Measurements from ENCODE around the gene FMO5.
"Not testable (repeated sequence)": the region's sequence is repeated elsewhere in the genome, so short reads cannot be mapped to it uniquely, and the experiment has no call there.

FMO5 gene

GRCh38 chr1:147246910-147247655 is 21.9 kb upstream of the FMO5 start:
- no peaks in the 10 kb centered on the region for H3K9me3 ChIP-seq (ENCODE audit: control insufficient read depth in 1 of 2, low read length in 2 of 2)
- no peak overlapping the region for H3K27ac ChIP-seq (ENCODE audit: low read length)
- H3K4me1 ChIP-seq (ENCODE audit: control insufficient read depth in 1 of 2, insufficient read depth in 2 of 2, low read length in 2 of 2) = peaks cover 4 to 17% of the 10 kb centered on the region in 2 donors
- H3K4me3 ChIP-seq (ENCODE audit: low read depth in 1 of 2, low read length in 2 of 2) = no peak overlapping the region
- H3K36me3 ChIP-seq (ENCODE audit: control insufficient read depth in 1 of 2, insufficient read depth in 2 of 2, low read length in 2 of 2) = no peaks in the 10 kb centered on the region
- H3K27me3 ChIP-seq (ENCODE audit: low read depth, low read length) = no peaks in the 10 kb centered on the region

GRCh38 chr1:147246044-147246690 is 21.0 kb upstream of the FMO5 start:
- H3K4me1 ChIP-seq (ENCODE audit: control insufficient read depth in 1 of 2, insufficient read depth in 2 of 2, low read length in 2 of 2) = peaks cover 4 to 17% of the 10 kb centered on the region in 2 donors
- no peak overlapping the region for H3K27ac ChIP-seq (ENCODE audit: low read length)
- no peaks in the 10 kb centered on the region for H3K27me3 ChIP-seq (ENCODE audit: low read depth, low read length)
- no peaks in the 10 kb centered on the region for H3K36me3 ChIP-seq (ENCODE audit: control insufficient read depth in 1 of 2, insufficient read depth in 2 of 2, low read length in 2 of 2)
- H3K9me3 ChIP-seq (ENCODE audit: control insufficient read depth in 1 of 2, low read length in 2 of 2) = no peaks in the 10 kb centered on the region
- no peak overlapping the region for H3K4me3 ChIP-seq (ENCODE audit: low read depth in 1 of 2, low read length in 2 of 2)

- H3K4me1 ChIP-seq (ENCODE audit: control insufficient read depth in 1 of 2, insufficient read depth in 2 of 2, low read length in 2 of 2) = peaks cover 4 to 17% of the 10 kb centered on the region in 2 donors
- no peaks in the 10 kb centered on the region for H3K9me3 ChIP-seq (ENCODE audit: control insufficient read depth in 1 of 2, low read length in 2 of 2)
- H3K36me3 ChIP-seq (ENCODE audit: control insufficient read depth in 1 of 2, insufficient read depth in 2 of 2, low read length in 2 of 2) = no peaks in the 10 kb centered on the region
- H3K27me3 ChIP-seq (ENCODE audit: low read depth, low read length) = no peaks in the 10 kb centered on the region
- H3K27ac ChIP-seq (ENCODE audit: low read length) = no peak overlapping the region
- no peak overlapping the region for H3K4me3 ChIP-seq (ENCODE audit: low read depth in 1 of 2, low read length in 2 of 2)
Observed at GRCh38 chr1:147245586-147246021, 20.5 kb upstream of the FMO5 start.

GRCh38 chr1:147245129-147245528 is 20.0 kb upstream of the FMO5 start:
- peaks cover 4 to 17% of the 10 kb centered on the region in 2 donors for H3K4me1 ChIP-seq (ENCODE audit: control insufficient read depth in 1 of 2, insufficient read depth in 2 of 2, low read length in 2 of 2)
- no peak overlapping the region for H3K4me3 ChIP-seq (ENCODE audit: low read depth in 1 of 2, low read length in 2 of 2)
- H3K27ac ChIP-seq (ENCODE audit: low read length) = no peak overlapping the region
- H3K9me3 ChIP-seq (ENCODE audit: control insufficient read depth in 1 of 2, low read length in 2 of 2) = no peaks in the 10 kb centered on the region
- no peaks in the 10 kb centered on the region for H3K36me3 ChIP-seq (ENCODE audit: control insufficient read depth in 1 of 2, insufficient read depth in 2 of 2, low read length in 2 of 2)
- no peaks in the 10 kb centered on the region for H3K27me3 ChIP-seq (ENCODE audit: low read depth, low read length)

- Histone ChIP-seq H3K9me3 (ENCODE audit: control insufficient read depth in 1 of 2, low read length in 2 of 2) (no peaks in the 10 kb centered on the region), H3K27me3 (ENCODE audit: low read depth, low read length) (no peaks in the 10 kb centered on the region), H3K4me1 (ENCODE audit: control insufficient read depth in 1 of 2, insufficient read depth in 2 of 2, low read length in 2 of 2) (peaks cover 4 to 17% of the 10 kb centered on the region in 2 donors), H3K27ac (ENCODE audit: low read length) (peak overlapping the region; percentile 77), H3K36me3 (ENCODE audit: control insufficient read depth in 1 of 2, insufficient read depth in 2 of 2, low read length in 2 of 2) (no peaks in the 10 kb centered on the region), H3K4me3 (ENCODE audit: low read depth in 1 of 2, low read length in 2 of 2) (peak overlapping the region; percentile 92 to 97)
Observed at GRCh38 chr1:147243841-147244240, 18.7 kb upstream of the FMO5 start.

- Histone ChIP-seq H3K27me3 (ENCODE audit: low read depth, low read length) (no peaks in the 10 kb centered on the region), H3K4me1 (ENCODE audit: control insufficient read depth in 1 of 2, insufficient read depth in 2 of 2, low read length in 2 of 2) (peaks cover 4 to 17% of the 10 kb centered on the region in 2 donors), H3K9me3 (ENCODE audit: control insufficient read depth in 1 of 2, low read length in 2 of 2) (no peaks in the 10 kb centered on the region), H3K4me3 (ENCODE audit: low read depth in 1 of 2, low read length in 2 of 2) (peak overlapping the region; percentile 92 to 97), H3K27ac (ENCODE audit: low read length) (peak overlapping the region; percentile 77), H3K36me3 (ENCODE audit: control insufficient read depth in 1 of 2, insufficient read depth in 2 of 2, low read length in 2 of 2) (no peaks in the 10 kb centered on the region)
Observed at GRCh38 chr1:147243228-147243685, 18.1 kb upstream of the FMO5 start.

GRCh38 chr1:147242449-147243227 is 17.5 kb upstream of the FMO5 start, which contains the start of gene CHD1L:
Gene CHD1L (plus strand): TSS chr1:147242684. CDS start chr1:147242704, 20 bp downstream.
- Histone ChIP-seq H3K4me1 (ENCODE audit: control insufficient read depth in 1 of 2, insufficient read depth in 2 of 2, low read length in 2 of 2) (peaks cover 4 to 17% of the 10 kb centered on the region in 2 donors), H3K4me3 (ENCODE audit: low read depth in 1 of 2, low read length in 2 of 2) (peak within 1 kb of the TSS; percentile 92 to 97), H3K9me3 (ENCODE audit: control insufficient read depth in 1 of 2, low read length in 2 of 2) (no peaks in the 10 kb centered on the region), H3K27ac (ENCODE audit: low read length) (peak within 1 kb of the TSS; percentile 77), H3K27me3 (ENCODE audit: low read depth, low read length) (no peaks in the 10 kb centered on the region), H3K36me3 (ENCODE audit: control insufficient read depth in 1 of 2, insufficient read depth in 2 of 2, low read length in 2 of 2) (no peaks in the 10 kb centered on the region)

- no peaks in the 10 kb centered on the region for H3K9me3 ChIP-seq (ENCODE audit: control insufficient read depth in 1 of 2, low read length in 2 of 2)
- H3K36me3 ChIP-seq (ENCODE audit: control insufficient read depth in 1 of 2, insufficient read depth in 2 of 2, low read length in 2 of 2) = no peaks in the 10 kb centered on the region
- H3K27me3 ChIP-seq (ENCODE audit: low read depth, low read length) = no peaks in the 10 kb centered on the region
- peaks cover 4 to 11% of the 10 kb centered on the region in 2 donors for H3K4me1 ChIP-seq (ENCODE audit: control insufficient read depth in 1 of 2, insufficient read depth in 2 of 2, low read length in 2 of 2)
- peak overlapping the region; percentile 47 for H3K27ac ChIP-seq (ENCODE audit: low read length)
- H3K4me3 ChIP-seq (ENCODE audit: low read depth in 1 of 2, low read length in 2 of 2) = peak overlapping the region; percentile 38 to 97
Observed at GRCh38 chr1:147241934-147242448, 16.9 kb upstream of the FMO5 start.

- H3K4me3 ChIP-seq (ENCODE audit: low read depth in 1 of 2, low read length in 2 of 2); H3K27ac ChIP-seq (ENCODE audit: low read length); H3K36me3 ChIP-seq (ENCODE audit: control insufficient read depth in 1 of 2, insufficient read depth in 2 of 2, low read length in 2 of 2); H3K27me3 ChIP-seq (ENCODE audit: low read depth, low read length); H3K9me3 ChIP-seq (ENCODE audit: control insufficient read depth in 1 of 2, low read length in 2 of 2): not testable (repeated sequence)
- peaks cover 4 to 11% of the 10 kb centered on the region in 2 donors for H3K4me1 ChIP-seq (ENCODE audit: control insufficient read depth in 1 of 2, insufficient read depth in 2 of 2, low read length in 2 of 2)
Observed at GRCh38 chr1:147240131-147240721, 15.1 kb upstream of the FMO5 start.

GRCh38 chr1:147238925-147239820 is 14.0 kb upstream of the FMO5 start:
- H3K27me3 ChIP-seq (ENCODE audit: low read depth, low read length) = no peaks in the 10 kb centered on the region
- H3K27ac ChIP-seq (ENCODE audit: low read length) = peak overlapping the region; percentile 51
- no peaks in the 10 kb centered on the region for H3K9me3 ChIP-seq (ENCODE audit: control insufficient read depth in 1 of 2, low read length in 2 of 2)
- H3K36me3 ChIP-seq (ENCODE audit: control insufficient read depth in 1 of 2, insufficient read depth in 2 of 2, low read length in 2 of 2) = no peaks in the 10 kb centered on the region
- H3K4me3 ChIP-seq (ENCODE audit: low read depth in 1 of 2, low read length in 2 of 2) = no peak overlapping the region
- H3K4me1 ChIP-seq (ENCODE audit: control insufficient read depth in 1 of 2, insufficient read depth in 2 of 2, low read length in 2 of 2) = peaks cover 4 to 7% of the 10 kb centered on the region in 2 donors

Measured in muscle layer of duodenum (tissue), 2 donors.